Lower leg skin (tissue), 4 donors: ENCODE results near the gene IFI30. TPM values are rescaled to one million over a fixed set of nuclear protein-coding genes. Genes with fewer than 3 reads are reported as not detected.

Experiments
- DNase-seq, 2 donors: peaks; one replicate each; pipeline ENCODE4 v3.0.0-alpha.2; 2019; ENCODE audit warnings: low spot score in 2 of 2
- H3K4me3 ChIP-seq: fragments of 200-600 bp; sonication (generic); 2 replicates; pipeline ENCODE4 v1.5.1; 2017; ENCODE audit warnings: mild to moderate bottlenecking, low read depth; ENCODE audit not compliant: poor library complexity, severe bottlenecking
- CTCF ChIP-seq, 3 donors: fragments of 450-650 bp; IDR thresholded peaks; one replicate each; pipeline ENCODE4 v1.5.1; 2016; ENCODE audit warnings: antibody characterized with exemption in 3 of 3, mild to moderate bottlenecking in 3 of 3, moderate library complexity in 2 of 3
- POLR2A ChIP-seq, 2 donors: fragments of 450-650 bp; IDR thresholded peaks; one replicate each; pipeline ENCODE4 v1.6.1; 2016 to 2017; ENCODE audit warnings: antibody characterized with exemption in 2 of 2, mild to moderate bottlenecking in 1 of 2, moderate library complexity in 1 of 2
- WGBS, 2 donors: methylation state at CpG; one replicate each; pipeline ENCODE4 v1.1.5; 2018; 5-methylcytosine and 5-hydroxymethylcytosine counted together
- intact Hi-C: fragments of 100-400 bp; cut with DNase I; formaldehyde crosslinking; loops from one replicate; pipeline ENCODE4 v1.15.0; 2023; ENCODE audit warnings: low total_unique reads
- total RNA-seq, 4 donors: library from RNA; depleted of rRNA; stranded (reverse); fragments of >200 nt; gene quantifications; one replicate each; pipeline ENCODE4 v1.1.0, GENCODE V29; 2016

The IFI30 gene
- total RNA-seq, 4 donors from 2014 or later, result 39.1 to 214 (median 98.3) TPM

- WGBS, 2 donors, result 95 to 98% methylated on average over 21 of the region's 21 CpGs
- intact Hi-C loops, result no loop called here
- no peak overlapping the region for H3K4me3 ChIP-seq
- TF ChIP-seq POLR2A (IDR thresholded peaks at IDR 0.05), result no peak
- no peak for TF ChIP-seq CTCF (IDR thresholded peaks at IDR 0.05)
- DNase-seq, result no peak
These were observed 42.9 kb upstream of the IFI30 start for GRCh38 chr19:18130523-18131242.

GRCh38 chr19:18131841-18132596 lies 41.6 kb upstream of the IFI30 start:
- no peak for DNase-seq
- WGBS, 2 donors, result 73 to 83% methylated on average over 19 to 31 of the region's 31 CpGs
- no peak for TF ChIP-seq CTCF (IDR thresholded peaks at IDR 0.05)
- no peak for TF ChIP-seq POLR2A (IDR thresholded peaks at IDR 0.05)
- no peak overlapping the region for H3K4me3 ChIP-seq
- intact Hi-C loops, result no loop called here

- TF ChIP-seq POLR2A (IDR thresholded peaks at IDR 0.05), result no peak
- TF ChIP-seq CTCF (IDR thresholded peaks at IDR 0.05), result no peak
- intact Hi-C loops, result no loop called here
- 88 to 92% methylated on average over 17 to 18 of the region's 18 CpGs for whole genome bisulfite sequencing, 2 donors
- DNase-seq, result no peak
- no peak overlapping the region for H3K4me3 ChIP-seq
These were observed 37.7 kb upstream of the IFI30 start for GRCh38 chr19:18135712-18136584.

GRCh38 chr19:18137242-18137641 lies 36.4 kb upstream of the IFI30 start:
- intact Hi-C loops, result no loop called here
- WGBS, 2 donors, result 42 to 60% methylated on average over 1 to 11 of the region's 11 CpGs
- no peak overlapping the region for H3K4me3 ChIP-seq
- TF ChIP-seq CTCF (IDR thresholded peaks at IDR 0.05), result no peak
- TF ChIP-seq POLR2A (IDR thresholded peaks at IDR 0.05), result no peak
- DNase-seq, result no peak

GRCh38 chr19:18137657-18138339 lies 35.8 kb upstream of the IFI30 start:
- WGBS, 2 donors, result 88 to 90% methylated on average over 9 of the region's 9 CpGs
- TF ChIP-seq POLR2A (IDR thresholded peaks at IDR 0.05) (no peak), CTCF (IDR thresholded peaks at IDR 0.05) (no peak)
- no peak for DNase-seq
- intact Hi-C loops, result no loop called here
- no peak overlapping the region for H3K4me3 ChIP-seq
